ENCODE data around the gene PLCD1. TPM values are rescaled to one million over a fixed set of nuclear protein-coding genes. Genes with fewer than 3 reads are reported as not detected.
"Not testable (repeated sequence)": the region's sequence is repeated elsewhere in the genome, so short reads cannot be mapped to it uniquely, and the experiment has no call there.

The PLCD1 gene
- total RNA-seq, 6 donors from 2014 or later, result 20.8 to 80.1 (median 36.1) TPM

- WGBS, 2 donors, result 66% methylated on average over 5 of the region's 5 CpGs
- Histone ChIP-seq H3K9me3 (no peaks in the 10 kb centered on the region), H3K27ac (peak overlapping the region; percentile 26 to 74 (median 44)), H3K4me1 (peaks cover 13 to 21% (median 18%) of the 10 kb centered on the region in 4 donors), H3K4me3 (peak overlapping the region in 2 of 4 donors; percentile 59 to 62), H3K36me3 (no peaks in the 10 kb centered on the region), H3K27me3 (no peaks in the 10 kb centered on the region)
- DNase-seq (no peak), ATAC-seq (ENCODE audit: low FRiP score in 2 of 2) (no peak)
- TF ChIP-seq EP300 (IDR thresholded peaks at IDR 0.05) (no peak), POLR2A (IDR thresholded peaks at IDR 0.05) (no peak), POLR2AphosphoS5 (IDR thresholded peaks at IDR 0.05) (no peak)
- TF ChIP-seq, protein P1, sequence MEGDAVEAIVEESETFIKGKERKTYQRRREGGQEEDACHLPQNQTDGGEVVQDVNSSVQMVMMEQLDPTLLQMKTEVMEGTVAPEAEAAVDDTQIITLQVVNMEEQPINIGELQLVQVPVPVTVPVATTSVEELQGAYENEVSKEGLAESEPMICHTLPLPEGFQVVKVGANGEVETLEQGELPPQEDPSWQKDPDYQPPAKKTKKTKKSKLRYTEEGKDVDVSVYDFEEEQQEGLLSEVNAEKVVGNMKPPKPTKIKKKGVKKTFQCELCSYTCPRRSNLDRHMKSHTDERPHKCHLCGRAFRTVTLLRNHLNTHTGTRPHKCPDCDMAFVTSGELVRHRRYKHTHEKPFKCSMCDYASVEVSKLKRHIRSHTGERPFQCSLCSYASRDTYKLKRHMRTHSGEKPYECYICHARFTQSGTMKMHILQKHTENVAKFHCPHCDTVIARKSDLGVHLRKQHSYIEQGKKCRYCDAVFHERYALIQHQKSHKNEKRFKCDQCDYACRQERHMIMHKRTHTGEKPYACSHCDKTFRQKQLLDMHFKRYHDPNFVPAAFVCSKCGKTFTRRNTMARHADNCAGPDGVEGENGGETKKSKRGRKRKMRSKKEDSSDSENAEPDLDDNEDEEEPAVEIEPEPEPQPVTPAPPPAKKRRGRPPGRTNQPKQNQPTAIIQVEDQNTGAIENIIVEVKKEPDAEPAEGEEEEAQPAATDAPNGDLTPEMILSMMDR (IDR thresholded peaks at IDR 0.05), result no peak
Observed at GRCh38 chr3:38038447-38038911, 9.0 kb upstream of the PLCD1 start.

- no peak for DNase-seq
Observed at GRCh38 chr3:38036906-38037305, 7.5 kb upstream of the PLCD1 start.

GRCh38 chr3:38036286-38036685 lies 6.8 kb upstream of the PLCD1 start:
- no peaks in the 10 kb centered on the region for H3K9me3 ChIP-seq
- 89 to 90% methylated on average over 5 of the region's 5 CpGs for WGBS, 2 donors
- H3K4me1 ChIP-seq, result peaks cover 14 to 26% (median 22%) of the 10 kb centered on the region in 4 donors
- no peak overlapping the region for H3K4me3 ChIP-seq
- ATAC-seq (ENCODE audit: low FRiP score in 2 of 2) (no peak), DNase-seq (no peak)
- TF ChIP-seq, protein P1 (IDR thresholded peaks at IDR 0.05), result no peak
- no peak for TF ChIP-seq EP300 (IDR thresholded peaks at IDR 0.05)
- no peak for TF ChIP-seq POLR2A (IDR thresholded peaks at IDR 0.05)
- TF ChIP-seq POLR2AphosphoS5 (IDR thresholded peaks at IDR 0.05), result no peak
- H3K27me3 ChIP-seq, result no peaks in the 10 kb centered on the region
- no peaks in the 10 kb centered on the region for H3K36me3 ChIP-seq
- no peak overlapping the region for H3K27ac ChIP-seq

More at GRCh38 chr3:38036906-38037305, 7.5 kb upstream of the PLCD1 start:
- Histone ChIP-seq H3K4me3 (no peak overlapping the region), H3K4me1 (peaks cover 13 to 21% (median 18%) of the 10 kb centered on the region in 4 donors), H3K36me3 (no peaks in the 10 kb centered on the region), H3K27me3 (no peaks in the 10 kb centered on the region), H3K27ac (no peak overlapping the region), H3K9me3 (no peaks in the 10 kb centered on the region)
- no peak for TF ChIP-seq POLR2AphosphoS5 (IDR thresholded peaks at IDR 0.05)
- TF ChIP-seq EP300 (IDR thresholded peaks at IDR 0.05), result no peak
- TF ChIP-seq POLR2A (IDR thresholded peaks at IDR 0.05), result no peak
- TF ChIP-seq, protein P1 (IDR thresholded peaks at IDR 0.05), result no peak
- no peak for ATAC-seq (ENCODE audit: low FRiP score in 2 of 2)
- 83 to 92% methylated on average over 3 of the region's 3 CpGs for WGBS, 2 donors

- not testable (repeated sequence) for H3K9me3 ChIP-seq; H3K27ac ChIP-seq; H3K27me3 ChIP-seq; H3K36me3 ChIP-seq; ATAC-seq (ENCODE audit: low FRiP score in 2 of 2); H3K4me3 ChIP-seq; DNase-seq
- H3K4me1 ChIP-seq, result peaks cover 29 to 34% (median 29%) of the 10 kb centered on the region in 4 donors
- 87 to 93% methylated on average over 9 of the region's 9 CpGs for WGBS, 2 donors
Observed at GRCh38 chr3:38034335-38034734, 4.9 kb upstream of the PLCD1 start.

- 94 to 95% methylated on average over 6 to 7 of the region's 7 CpGs for WGBS, 2 donors
Observed at GRCh38 chr3:38033586-38033985, 4.1 kb upstream of the PLCD1 start.

DNA sequence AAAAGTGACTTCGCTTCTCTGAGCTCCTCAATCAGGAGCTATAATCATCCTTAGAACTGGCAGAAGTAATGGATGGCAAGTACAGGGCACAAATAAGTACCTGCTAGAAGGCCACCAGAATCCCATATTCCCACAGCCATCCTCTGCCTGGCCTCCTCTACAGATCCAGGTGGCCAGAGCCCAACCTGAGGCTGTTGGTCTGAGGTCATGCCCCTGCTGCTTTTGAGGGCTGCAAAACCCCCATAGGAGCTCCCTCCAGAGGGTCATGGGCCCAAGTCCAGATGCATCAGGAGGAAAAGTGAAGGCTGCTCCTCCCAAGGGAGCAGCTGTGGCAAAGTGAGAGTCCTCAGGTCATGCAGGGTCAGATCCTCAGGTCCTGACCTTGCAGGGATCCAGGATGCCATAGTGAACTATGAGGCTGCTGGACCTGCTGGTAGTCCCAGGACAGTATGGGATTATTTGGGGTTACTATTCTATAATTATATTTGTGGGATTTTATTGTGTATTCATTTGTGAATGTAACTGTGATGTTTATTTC lies 3.0 kb upstream of the PLCD1 start:
- H3K9me3 ChIP-seq, result no peaks in the 10 kb centered on the region
- no peak for DNase-seq
- H3K4me1 ChIP-seq, result peaks cover 17 to 38% (median 24%) of the 10 kb centered on the region in 4 donors
- no peak for ATAC-seq (ENCODE audit: low FRiP score in 2 of 2)
- no peak overlapping the region for H3K4me3 ChIP-seq
- TF ChIP-seq POLR2AphosphoS5 (IDR thresholded peaks at IDR 0.05) (no peak), POLR2A (IDR thresholded peaks at IDR 0.05) (no peak), EP300 (IDR thresholded peaks at IDR 0.05) (no peak)
- TF ChIP-seq, protein P1 (IDR thresholded peaks at IDR 0.05), result no peak
- H3K36me3 ChIP-seq, result no peaks in the 10 kb centered on the region
- H3K27ac ChIP-seq, result peak overlapping the region in 1 of 4 donors; percentile 86
- 94% methylated on average over 1 of the region's 1 CpG for WGBS, 2 donors
- H3K27me3 ChIP-seq, result peaks cover 0 to 7% (median 0%) of the 10 kb centered on the region in 4 donors

More at GRCh38 chr3:38033586-38033985, 4.1 kb upstream of the PLCD1 start:
- not testable (repeated sequence) for H3K9me3 ChIP-seq; H3K4me3 ChIP-seq; H3K36me3 ChIP-seq; H3K27me3 ChIP-seq; ATAC-seq (ENCODE audit: low FRiP score in 2 of 2); H3K27ac ChIP-seq; DNase-seq
- H3K4me1 ChIP-seq, result peaks cover 22 to 34% (median 26%) of the 10 kb centered on the region in 4 donors
